Loucy (cell line): Measurements from ENCODE around the gene IPO4.
A peak's percentile ranks its signal among the peaks of the same experiment; 100 is the strongest.

ENCODE experiments used
- H2AFZ ChIP-seq: fragments of 200-600 bp; sonication (generic); 2 replicates; pipeline ENCODE4 v1.6.0; 2016; ENCODE audit warnings: antibody characterized with exemption, mild to moderate bottlenecking, low read length, moderate library complexity
- H3F3A ChIP-seq: fragments of 200-600 bp; 2 replicates; pipeline ENCODE4 v1.6.0; 2016; ENCODE audit warnings: antibody characterized with exemption, low read depth, mild to moderate bottlenecking
- H3K27me3 ChIP-seq: fragments of 200-600 bp; sonication (generic); 2 replicates; pipeline ENCODE4 v1.6.1; 2014; ENCODE audit warnings: low read length, mild to moderate bottlenecking; ENCODE audit not compliant: insufficient read depth, poor library complexity, severe bottlenecking
- H3K36me3 ChIP-seq: fragments of 200-600 bp; sonication (generic); 2 replicates; pipeline ENCODE4 v1.6.1; 2016; ENCODE audit warnings: low read length; ENCODE audit not compliant: insufficient read depth
- H3K4me1 ChIP-seq: fragments of 200-600 bp; sonication (generic); 2 replicates; pipeline ENCODE4 v1.5.1; 2014; ENCODE audit warnings: low read length, mild to moderate bottlenecking; ENCODE audit not compliant: insufficient read depth, poor library complexity, severe bottlenecking
- H3K4me2 ChIP-seq: fragments of 200-600 bp; sonication (generic); 2 replicates; pipeline ENCODE4 v1.6.0; 2014; ENCODE audit warnings: antibody characterized with exemption, low read length, low read depth, mild to moderate bottlenecking; ENCODE audit not compliant: poor library complexity, severe bottlenecking
- H3K4me3 ChIP-seq: fragments of 200-600 bp; sonication (generic); 2 replicates; pipeline ENCODE4 v1.5.1; 2014; ENCODE audit warnings: low read length, mild to moderate bottlenecking, mixed read lengths; ENCODE audit not compliant: poor library complexity, severe bottlenecking
- H3K79me2 ChIP-seq: fragments of 200-600 bp; sonication (generic); 2 replicates; pipeline ENCODE4 v1.6.1; 2014; ENCODE audit warnings: low read length; ENCODE audit not compliant: insufficient read depth
- H3K9ac ChIP-seq: fragments of 200-600 bp; sonication (generic); 2 replicates; pipeline ENCODE4 v1.6.0; 2014; ENCODE audit warnings: mild to moderate bottlenecking, low read depth, low read length, moderate library complexity; ENCODE audit not compliant: poor library complexity, severe bottlenecking
- H3K9me2 ChIP-seq: fragments of 200-600 bp; sonication (generic); replicated peaks from 2 replicates; pipeline ENCODE4 v1.6.1; 2016; ENCODE audit warnings: low read depth, low read length, mixed read lengths
- H3K9me3 ChIP-seq: fragments of 200-600 bp; sonication (generic); 2 replicates; pipeline ENCODE4 v1.6.1; 2014; ENCODE audit warnings: mild to moderate bottlenecking, antibody characterized with exemption, low read length, low read depth; ENCODE audit not compliant: insufficient read depth
- H4K20me1 ChIP-seq: fragments of 200-600 bp; sonication (generic); 2 replicates; pipeline ENCODE4 v1.6.0; 2014; ENCODE audit warnings: antibody characterized with exemption, low read length, mild to moderate bottlenecking; ENCODE audit not compliant: insufficient read depth, poor library complexity, severe bottlenecking
- EZH2phosphoT487 ChIP-seq: fragments of 200-600 bp; IDR thresholded peaks from 2 replicates; pipeline ENCODE4 v1.6.1; 2018; ENCODE audit warnings: antibody characterized with exemption, mild to moderate bottlenecking, moderate library complexity, borderline replicate concordance
- TF ChIP-seq, protein P1 (sequence below): fragments of 200-600 bp; sonication (generic); conservative IDR thresholded peaks from 2 replicates; pipeline ENCODE4 v1.5.1; 2014; ENCODE audit warnings: mild to moderate bottlenecking, antibody characterized with exemption, low read length

Gene IPO4

DNA sequence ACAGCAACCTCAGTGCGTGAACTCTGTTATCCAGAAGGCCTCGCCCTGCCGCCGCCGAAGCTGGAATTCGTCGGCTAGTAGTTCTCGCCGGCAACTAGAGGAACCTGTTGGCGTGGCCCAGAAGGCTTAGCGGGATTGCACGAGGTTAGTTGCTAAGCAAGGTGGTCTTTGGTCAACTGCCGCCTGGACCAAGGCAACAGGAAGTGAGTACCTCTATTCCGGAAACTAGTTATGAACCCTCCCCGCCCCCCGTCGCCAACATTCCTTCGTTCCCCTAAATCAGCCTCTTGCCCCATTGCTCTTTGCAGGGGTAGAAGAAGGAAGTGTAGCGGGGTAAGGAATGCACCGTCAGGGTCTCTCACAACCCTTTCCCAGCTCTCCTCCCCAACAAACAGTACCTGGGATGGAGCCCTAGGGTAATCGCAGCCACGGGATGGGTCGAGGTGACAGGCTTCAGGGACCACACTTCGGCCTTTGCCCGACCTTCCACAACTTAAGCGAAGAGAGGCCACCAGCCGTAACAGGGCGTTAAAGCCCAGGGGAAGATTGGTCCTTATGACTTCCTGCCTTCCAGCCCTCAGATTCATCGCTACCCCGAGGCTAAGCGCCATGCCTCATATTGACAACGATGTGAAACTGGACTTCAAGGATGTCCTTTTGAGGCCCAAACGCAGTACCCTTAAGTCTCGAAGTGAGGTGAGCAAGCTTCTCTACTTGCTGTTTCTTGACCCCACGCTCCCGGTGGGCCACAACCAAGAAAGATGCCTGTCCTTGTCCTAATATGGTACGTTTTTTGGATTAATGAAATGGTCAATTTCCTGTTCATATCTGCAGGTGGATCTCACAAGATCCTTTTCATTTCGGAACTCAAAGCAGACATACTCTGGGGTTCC is 44.3 kb upstream of the IPO4 start, which contains the start of gene GMPR2:
Gene GMPR2, plus strand, starts transcription at position 285 of the 893 bp plus-strand sequence. Its CDS starts 325 bp downstream, at position 610.
- Histone ChIP-seq H3K4me1 (peaks cover 39% of the 10 kb centered on the region), H3K36me3 (peaks cover 21% of the 10 kb centered on the region; the same call in 1 of the 2 replicates), H3K9ac (peak within 1 kb of the TSS; percentile 89), H2AFZ (peak within 1 kb of the TSS; percentile 96), H3F3A (no peaks in the 10 kb centered on the region), H3K27me3 (no peaks in the 10 kb centered on the region), H3K79me2 (peaks cover 66% of the 10 kb centered on the region), H4K20me1 (no peaks in the 10 kb centered on the region), H3K4me2 (peak within 1 kb of the TSS; percentile 98), H3K9me3 (no peaks in the 10 kb centered on the region), H3K4me3 (peak within 1 kb of the TSS; percentile 93), H3K9me2 (no peaks in the 10 kb centered on the region)
- no peak for TF ChIP-seq EZH2phosphoT487
- TF ChIP-seq, protein P1, sequence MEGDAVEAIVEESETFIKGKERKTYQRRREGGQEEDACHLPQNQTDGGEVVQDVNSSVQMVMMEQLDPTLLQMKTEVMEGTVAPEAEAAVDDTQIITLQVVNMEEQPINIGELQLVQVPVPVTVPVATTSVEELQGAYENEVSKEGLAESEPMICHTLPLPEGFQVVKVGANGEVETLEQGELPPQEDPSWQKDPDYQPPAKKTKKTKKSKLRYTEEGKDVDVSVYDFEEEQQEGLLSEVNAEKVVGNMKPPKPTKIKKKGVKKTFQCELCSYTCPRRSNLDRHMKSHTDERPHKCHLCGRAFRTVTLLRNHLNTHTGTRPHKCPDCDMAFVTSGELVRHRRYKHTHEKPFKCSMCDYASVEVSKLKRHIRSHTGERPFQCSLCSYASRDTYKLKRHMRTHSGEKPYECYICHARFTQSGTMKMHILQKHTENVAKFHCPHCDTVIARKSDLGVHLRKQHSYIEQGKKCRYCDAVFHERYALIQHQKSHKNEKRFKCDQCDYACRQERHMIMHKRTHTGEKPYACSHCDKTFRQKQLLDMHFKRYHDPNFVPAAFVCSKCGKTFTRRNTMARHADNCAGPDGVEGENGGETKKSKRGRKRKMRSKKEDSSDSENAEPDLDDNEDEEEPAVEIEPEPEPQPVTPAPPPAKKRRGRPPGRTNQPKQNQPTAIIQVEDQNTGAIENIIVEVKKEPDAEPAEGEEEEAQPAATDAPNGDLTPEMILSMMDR, result no peak

DNA sequence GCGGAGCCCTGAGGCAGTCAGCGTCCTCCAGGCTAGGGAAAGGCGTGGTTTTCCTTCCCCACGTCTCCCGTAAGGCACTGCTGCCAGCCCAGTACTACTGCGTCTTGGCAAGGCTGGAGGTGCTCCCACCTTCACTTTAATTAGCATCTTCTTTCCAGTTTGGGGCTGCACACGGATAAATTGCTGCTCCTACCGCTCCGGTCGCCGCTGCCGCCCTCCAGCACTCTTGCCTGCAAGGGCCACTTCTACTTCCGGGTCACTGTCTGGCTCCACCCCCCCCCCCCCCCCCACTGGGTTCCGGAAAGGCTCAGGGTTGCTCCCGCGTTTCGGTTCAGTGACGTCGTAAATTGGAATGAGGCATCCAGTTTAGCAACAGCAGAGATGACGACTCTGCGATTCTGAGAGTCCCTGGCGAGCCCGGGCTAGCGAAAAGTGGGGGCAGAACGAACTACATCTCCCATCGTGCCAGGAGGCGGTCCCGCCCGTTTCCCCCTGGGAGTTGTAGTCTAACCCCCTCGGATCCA is 43.6 kb upstream of the IPO4 start, which contains the start of gene NEDD8:
Gene NEDD8, minus strand, starts transcription at position 247 of the 524 bp plus-strand sequence. Its CDS starts 100 bp downstream, at position 147.
- Histone ChIP-seq H3F3A (no peaks in the 10 kb centered on the region), H3K4me2 (peak within 1 kb of the TSS; percentile 98), H3K79me2 (peaks cover 69% of the 10 kb centered on the region), H3K9ac (peak within 1 kb of the TSS; percentile 89), H4K20me1 (no peaks in the 10 kb centered on the region), H3K9me2 (no peaks in the 10 kb centered on the region), H2AFZ (peak within 1 kb of the TSS; percentile 96), H3K4me1 (peaks cover 39% of the 10 kb centered on the region), H3K9me3 (no peaks in the 10 kb centered on the region), H3K4me3 (peak within 1 kb of the TSS; percentile 93), H3K27me3 (no peaks in the 10 kb centered on the region), H3K36me3 (peaks cover 14% of the 10 kb centered on the region; the same call in 1 of the 2 replicates)
- no peak for TF ChIP-seq EZH2phosphoT487
- TF ChIP-seq, protein P1, result no peak

DNA sequence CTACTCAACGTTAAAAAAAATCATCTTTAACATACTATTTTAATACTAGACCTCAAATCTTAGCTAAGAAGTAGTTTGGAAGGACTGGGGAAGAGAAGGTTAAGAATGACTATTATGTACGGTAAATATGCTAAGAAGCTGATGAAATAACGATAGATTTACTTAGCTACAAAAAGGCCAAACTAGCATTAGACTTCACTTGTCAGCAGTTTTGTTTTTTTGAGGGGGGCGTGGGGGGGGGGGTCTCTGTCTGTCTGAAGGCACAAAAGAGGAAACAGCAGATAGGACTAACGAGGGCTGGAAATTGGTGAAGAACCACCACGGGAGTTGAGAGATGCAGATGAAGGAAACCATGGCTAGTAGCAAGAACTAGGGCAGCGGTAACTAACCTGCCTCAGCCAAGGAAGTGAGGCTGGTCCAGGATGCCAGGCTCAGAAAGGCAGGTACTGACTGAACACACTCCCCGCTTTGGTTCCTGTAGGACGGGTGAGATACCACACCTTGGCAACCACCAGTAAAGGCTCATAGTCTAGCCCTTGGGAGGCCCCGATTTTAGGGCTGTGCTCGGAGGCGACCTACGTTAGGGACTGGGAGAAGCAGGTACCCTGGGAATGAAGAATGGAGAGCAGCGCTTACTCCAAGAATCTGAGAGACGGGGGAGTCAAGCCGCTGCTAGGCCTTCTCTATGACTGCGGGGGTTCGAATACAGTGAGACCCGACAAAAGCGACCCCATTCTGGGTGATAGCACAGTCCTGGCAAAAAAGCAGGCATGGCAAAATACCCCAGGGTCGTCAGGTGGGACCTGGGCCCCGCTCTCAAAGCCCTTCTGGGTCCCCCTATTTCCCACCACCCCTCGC is 42.9 kb upstream of the IPO4 start:
- Histone ChIP-seq H3K9me3 (no peaks in the 10 kb centered on the region), H3F3A (no peaks in the 10 kb centered on the region), H4K20me1 (no peaks in the 10 kb centered on the region), H3K4me3 (peak overlapping the region; percentile 93), H3K27me3 (no peaks in the 10 kb centered on the region), H3K9ac (peak overlapping the region; percentile 89), H3K36me3 (peaks cover 7% of the 10 kb centered on the region; the same call in 1 of the 2 replicates), H3K9me2 (no peaks in the 10 kb centered on the region), H3K79me2 (peaks cover 71% of the 10 kb centered on the region), H3K4me2 (peak overlapping the region; percentile 98), H2AFZ (peak overlapping the region; percentile 96), H3K4me1 (peaks cover 39% of the 10 kb centered on the region)
- TF ChIP-seq, protein P1, result no peak
- TF ChIP-seq EZH2phosphoT487, result no peak
